HL-60 (cell line): Measurements from ENCODE around the gene SMPD4.
"Not testable (repeated sequence)": the region's sequence is repeated elsewhere in the genome, so short reads cannot be mapped to it uniquely, and the experiment has no call there.

Experiments used
- POLR2AphosphoS5 ChIP-seq: IDR thresholded peaks from 2 replicates; pipeline ENCODE4 v1.6.1; 2012; ENCODE audit warnings: low read depth
- TF ChIP-seq, protein P1 (sequence below): IDR thresholded peaks from 2 replicates; pipeline ENCODE4 v1.6.1; 2012; ENCODE audit warnings: low read depth; ENCODE audit not compliant: insufficient replicate concordance
- TF ChIP-seq, protein P2 (sequence below): IDR thresholded peaks from one replicate; pipeline ENCODE4 v1.5.1; 2011; ENCODE audit warnings: low read length, control low read depth, inconsistent platforms; ENCODE audit not compliant: insufficient read depth

DNA sequence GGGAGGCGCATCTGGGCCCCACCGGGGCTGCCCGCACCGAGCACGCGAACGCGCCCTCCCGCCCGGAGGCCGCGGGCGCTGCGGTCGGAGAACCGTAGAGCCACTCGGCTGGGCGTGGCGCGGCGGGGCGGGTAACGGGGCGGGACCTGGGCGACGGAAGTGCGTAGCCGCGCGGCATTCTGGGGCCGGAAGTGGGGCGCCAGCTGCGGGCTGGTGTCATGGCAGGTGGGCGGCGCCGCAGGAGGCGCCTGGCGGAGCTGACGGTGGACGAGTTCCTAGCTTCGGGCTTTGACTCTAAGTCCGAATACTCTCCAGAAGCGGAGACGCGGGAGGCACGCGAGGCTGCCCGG lies 47.7 kb upstream of the SMPD4 start:
- TF ChIP-seq, protein P1, sequence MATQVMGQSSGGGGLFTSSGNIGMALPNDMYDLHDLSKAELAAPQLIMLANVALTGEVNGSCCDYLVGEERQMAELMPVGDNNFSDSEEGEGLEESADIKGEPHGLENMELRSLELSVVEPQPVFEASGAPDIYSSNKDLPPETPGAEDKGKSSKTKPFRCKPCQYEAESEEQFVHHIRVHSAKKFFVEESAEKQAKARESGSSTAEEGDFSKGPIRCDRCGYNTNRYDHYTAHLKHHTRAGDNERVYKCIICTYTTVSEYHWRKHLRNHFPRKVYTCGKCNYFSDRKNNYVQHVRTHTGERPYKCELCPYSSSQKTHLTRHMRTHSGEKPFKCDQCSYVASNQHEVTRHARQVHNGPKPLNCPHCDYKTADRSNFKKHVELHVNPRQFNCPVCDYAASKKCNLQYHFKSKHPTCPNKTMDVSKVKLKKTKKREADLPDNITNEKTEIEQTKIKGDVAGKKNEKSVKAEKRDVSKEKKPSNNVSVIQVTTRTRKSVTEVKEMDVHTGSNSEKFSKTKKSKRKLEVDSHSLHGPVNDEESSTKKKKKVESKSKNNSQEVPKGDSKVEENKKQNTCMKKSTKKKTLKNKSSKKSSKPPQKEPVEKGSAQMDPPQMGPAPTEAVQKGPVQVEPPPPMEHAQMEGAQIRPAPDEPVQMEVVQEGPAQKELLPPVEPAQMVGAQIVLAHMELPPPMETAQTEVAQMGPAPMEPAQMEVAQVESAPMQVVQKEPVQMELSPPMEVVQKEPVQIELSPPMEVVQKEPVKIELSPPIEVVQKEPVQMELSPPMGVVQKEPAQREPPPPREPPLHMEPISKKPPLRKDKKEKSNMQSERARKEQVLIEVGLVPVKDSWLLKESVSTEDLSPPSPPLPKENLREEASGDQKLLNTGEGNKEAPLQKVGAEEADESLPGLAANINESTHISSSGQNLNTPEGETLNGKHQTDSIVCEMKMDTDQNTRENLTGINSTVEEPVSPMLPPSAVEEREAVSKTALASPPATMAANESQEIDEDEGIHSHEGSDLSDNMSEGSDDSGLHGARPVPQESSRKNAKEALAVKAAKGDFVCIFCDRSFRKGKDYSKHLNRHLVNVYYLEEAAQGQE, result not testable (repeated sequence)
- TF ChIP-seq, protein P2, sequence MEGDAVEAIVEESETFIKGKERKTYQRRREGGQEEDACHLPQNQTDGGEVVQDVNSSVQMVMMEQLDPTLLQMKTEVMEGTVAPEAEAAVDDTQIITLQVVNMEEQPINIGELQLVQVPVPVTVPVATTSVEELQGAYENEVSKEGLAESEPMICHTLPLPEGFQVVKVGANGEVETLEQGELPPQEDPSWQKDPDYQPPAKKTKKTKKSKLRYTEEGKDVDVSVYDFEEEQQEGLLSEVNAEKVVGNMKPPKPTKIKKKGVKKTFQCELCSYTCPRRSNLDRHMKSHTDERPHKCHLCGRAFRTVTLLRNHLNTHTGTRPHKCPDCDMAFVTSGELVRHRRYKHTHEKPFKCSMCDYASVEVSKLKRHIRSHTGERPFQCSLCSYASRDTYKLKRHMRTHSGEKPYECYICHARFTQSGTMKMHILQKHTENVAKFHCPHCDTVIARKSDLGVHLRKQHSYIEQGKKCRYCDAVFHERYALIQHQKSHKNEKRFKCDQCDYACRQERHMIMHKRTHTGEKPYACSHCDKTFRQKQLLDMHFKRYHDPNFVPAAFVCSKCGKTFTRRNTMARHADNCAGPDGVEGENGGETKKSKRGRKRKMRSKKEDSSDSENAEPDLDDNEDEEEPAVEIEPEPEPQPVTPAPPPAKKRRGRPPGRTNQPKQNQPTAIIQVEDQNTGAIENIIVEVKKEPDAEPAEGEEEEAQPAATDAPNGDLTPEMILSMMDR, result not testable (repeated sequence)
- not testable (repeated sequence) for TF ChIP-seq POLR2AphosphoS5
